Breast epithelium (tissue), 4 donors: ENCODE results near the gene TEKTIP1. TPM values are rescaled to one million over a fixed set of nuclear protein-coding genes. Genes with fewer than 3 reads are reported as not detected.

Experiments
- DNase-seq, 2 donors: peaks; one replicate each; pipeline ENCODE4 v3.0.0-alpha.2; 2019; ENCODE audit warnings: low spot score in 2 of 2
- H3K27ac ChIP-seq, 2 donors: fragments of 200-600 bp; sonication (generic) in 1 of 2; one replicate each; pipeline ENCODE4 v1.5.1; 2016 to 2019; ENCODE audit warnings: mild to moderate bottlenecking in 1 of 2
- H3K27me3 ChIP-seq, 2 donors: fragments of 200-600 bp; sonication (generic) in 1 of 2; one replicate each; pipeline versions ENCODE4 v1.5.1 to v1.6.0; 2017 to 2019; ENCODE audit warnings: control low read depth in 1 of 2, mild to moderate bottlenecking in 1 of 2
- H3K36me3 ChIP-seq: fragments of 200-600 bp; one replicate; pipeline ENCODE4 v1.5.1; 2019
- H3K4me1 ChIP-seq, 2 donors: fragments of 200-600 bp; sonication (generic); one replicate each; pipeline ENCODE4 v1.5.1; 2016 to 2019; ENCODE audit warnings: control low read depth in 1 of 2
- H3K4me3 ChIP-seq, 3 donors: fragments of 200-600 bp; sonication (generic); 1 replicate in 2 of 3; 2 replicates in 1 of 3; pipeline ENCODE4 v1.5.1; 2016 to 2019; ENCODE audit warnings: mild to moderate bottlenecking in 3 of 3, moderate library complexity in 2 of 3
- H3K9me3 ChIP-seq, 2 donors: fragments of 200-600 bp; sonication (generic) in 1 of 2; one replicate each; pipeline ENCODE4 v1.5.1; 2016 to 2019; ENCODE audit warnings: control low read depth in 1 of 2
- POLR2A ChIP-seq: fragments of 450-650 bp; IDR thresholded peaks from one replicate; pipeline ENCODE4 v1.6.1; 2016; ENCODE audit warnings: antibody characterized with exemption, mild to moderate bottlenecking, moderate library complexity
- POLR2AphosphoS5 ChIP-seq, 3 donors: sonication (generic); formaldehyde crosslinking; IDR thresholded peaks; one replicate each; pipeline ENCODE4 v1.6.1; 2017; ENCODE audit warnings: antibody characterized with exemption in 3 of 3
- intact Hi-C: fragments of 100-400 bp; cut with DNase I; formaldehyde crosslinking; loops from one replicate; pipeline ENCODE4 v1.15.1; 2023; ENCODE audit warnings: low total_unique reads
- total RNA-seq, 3 donors: library from RNA; depleted of rRNA; stranded (reverse); fragments of >200 nt; gene quantifications; one replicate each; pipeline ENCODE4 v1.1.0, GENCODE V29; 2016
- TF ChIP-seq, protein P1 (sequence below), 3 donors: fragments of 450-650 bp; IDR thresholded peaks; one replicate each; pipeline ENCODE4 v1.5.1; 2016 to 2017; ENCODE audit warnings: antibody characterized with exemption in 3 of 3, mild to moderate bottlenecking in 3 of 3, moderate library complexity in 3 of 3

TEKTIP1 gene
- total RNA-seq, 3 donors from 2014 or later, result 2.0 TPM; not detected in 2

DNA sequence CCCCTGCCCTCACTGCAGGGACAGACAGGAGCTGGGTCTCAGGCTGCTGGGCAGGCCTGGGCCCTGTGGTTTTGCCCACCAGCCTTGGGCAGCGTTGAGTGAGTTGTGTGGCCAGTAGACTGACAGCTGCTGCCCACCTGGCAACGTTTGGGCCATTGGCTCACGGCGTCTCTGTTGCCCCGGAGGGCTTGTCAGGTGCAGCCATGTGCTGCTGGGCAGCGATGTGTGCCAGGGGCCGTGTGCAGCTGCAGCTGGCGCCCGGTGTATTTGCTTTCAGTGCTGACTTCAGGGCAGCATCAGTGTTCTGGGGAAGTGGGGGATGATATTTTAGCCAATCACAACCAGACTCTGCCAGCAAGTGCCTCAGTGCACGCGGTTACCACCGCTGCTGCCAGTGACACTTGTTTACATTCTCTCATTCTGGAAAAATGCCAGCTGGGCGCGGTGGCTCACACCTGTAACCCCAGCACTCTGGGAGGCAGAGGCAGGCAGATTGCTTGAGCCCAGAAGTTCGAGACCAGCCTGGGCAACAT, 22.2 kb upstream of the TEKTIP1 start:
- no peak overlapping the region for H3K4me3 ChIP-seq
- no peak for DNase-seq
- TF ChIP-seq, protein P1, sequence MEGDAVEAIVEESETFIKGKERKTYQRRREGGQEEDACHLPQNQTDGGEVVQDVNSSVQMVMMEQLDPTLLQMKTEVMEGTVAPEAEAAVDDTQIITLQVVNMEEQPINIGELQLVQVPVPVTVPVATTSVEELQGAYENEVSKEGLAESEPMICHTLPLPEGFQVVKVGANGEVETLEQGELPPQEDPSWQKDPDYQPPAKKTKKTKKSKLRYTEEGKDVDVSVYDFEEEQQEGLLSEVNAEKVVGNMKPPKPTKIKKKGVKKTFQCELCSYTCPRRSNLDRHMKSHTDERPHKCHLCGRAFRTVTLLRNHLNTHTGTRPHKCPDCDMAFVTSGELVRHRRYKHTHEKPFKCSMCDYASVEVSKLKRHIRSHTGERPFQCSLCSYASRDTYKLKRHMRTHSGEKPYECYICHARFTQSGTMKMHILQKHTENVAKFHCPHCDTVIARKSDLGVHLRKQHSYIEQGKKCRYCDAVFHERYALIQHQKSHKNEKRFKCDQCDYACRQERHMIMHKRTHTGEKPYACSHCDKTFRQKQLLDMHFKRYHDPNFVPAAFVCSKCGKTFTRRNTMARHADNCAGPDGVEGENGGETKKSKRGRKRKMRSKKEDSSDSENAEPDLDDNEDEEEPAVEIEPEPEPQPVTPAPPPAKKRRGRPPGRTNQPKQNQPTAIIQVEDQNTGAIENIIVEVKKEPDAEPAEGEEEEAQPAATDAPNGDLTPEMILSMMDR (IDR thresholded peaks at IDR 0.05), result no peak
- TF ChIP-seq POLR2A, result no peak
- TF ChIP-seq POLR2AphosphoS5 (IDR thresholded peaks at IDR 0.05), result no peak
- H3K27ac ChIP-seq, result no peak overlapping the region
- H3K4me1 ChIP-seq, result peaks cover 4 to 7% of the 10 kb centered on the region in 2 donors
- H3K36me3 ChIP-seq, result no peaks in the 10 kb centered on the region
- no peaks in the 10 kb centered on the region for H3K9me3 ChIP-seq
- H3K27me3 ChIP-seq, result no peaks in the 10 kb centered on the region
- intact Hi-C loops, result no loop called here

DNA sequence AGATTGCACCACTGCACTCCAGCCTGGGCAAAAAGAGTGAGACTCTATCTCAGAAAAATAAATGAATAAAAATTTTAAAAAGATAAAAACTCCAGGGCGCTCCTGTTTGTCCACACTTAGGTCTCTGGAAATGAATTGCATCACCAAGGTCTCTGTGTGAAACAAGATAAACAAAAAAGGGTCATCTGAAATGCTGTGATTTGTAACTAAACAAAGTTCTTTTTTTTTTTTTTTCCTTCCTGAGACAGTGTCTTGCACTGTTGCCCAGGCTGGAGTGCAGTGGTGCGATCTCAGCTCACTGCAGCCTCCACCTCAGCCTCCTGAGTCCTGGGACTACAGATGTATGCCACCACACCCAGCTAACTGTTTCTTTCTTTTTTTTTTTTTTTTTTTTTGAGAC, 21.3 kb upstream of the TEKTIP1 start:
- intact Hi-C loops, result no loop called here
- H3K36me3 ChIP-seq, result no peaks in the 10 kb centered on the region
- no peak overlapping the region for H3K27ac ChIP-seq
- no peaks in the 10 kb centered on the region for H3K27me3 ChIP-seq
- peaks cover 4 to 7% of the 10 kb centered on the region in 2 donors for H3K4me1 ChIP-seq
- H3K4me3 ChIP-seq, result no peak overlapping the region
- no peak for DNase-seq
- H3K9me3 ChIP-seq, result no peaks in the 10 kb centered on the region
- no peak for TF ChIP-seq POLR2AphosphoS5 (IDR thresholded peaks at IDR 0.05)
- no peak for TF ChIP-seq POLR2A
- TF ChIP-seq, protein P1 (IDR thresholded peaks at IDR 0.05), result no peak

DNA sequence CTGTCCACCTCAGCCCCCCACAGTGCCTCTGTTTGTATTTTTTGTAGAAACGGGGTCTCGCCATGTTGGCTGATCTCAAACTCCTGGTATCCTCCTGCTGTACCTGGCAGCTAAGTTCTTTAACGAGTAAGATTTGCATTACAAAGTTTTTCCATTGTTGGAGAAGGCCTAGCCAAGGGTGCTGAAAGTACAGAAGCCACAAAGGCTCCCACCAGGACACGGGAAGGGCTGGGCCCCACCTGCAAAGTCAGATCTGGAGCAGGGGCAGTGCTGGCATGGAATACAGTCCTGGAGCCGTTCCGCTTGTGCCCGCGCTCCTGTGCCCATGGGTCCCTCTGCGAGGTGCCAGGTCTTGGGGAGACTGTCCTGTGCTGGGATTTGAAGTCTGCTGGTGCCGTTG, 20.7 kb upstream of the TEKTIP1 start:
- Histone ChIP-seq H3K27ac (no peak overlapping the region), H3K9me3 (no peaks in the 10 kb centered on the region), H3K4me1 (peaks cover 4 to 7% of the 10 kb centered on the region in 2 donors), H3K27me3 (no peaks in the 10 kb centered on the region), H3K36me3 (no peaks in the 10 kb centered on the region), H3K4me3 (no peak overlapping the region)
- intact Hi-C loops, result no loop called here
- DNase-seq, result no peak
- TF ChIP-seq, protein P1 (IDR thresholded peaks at IDR 0.05), result no peak
- no peak for TF ChIP-seq POLR2A

DNA sequence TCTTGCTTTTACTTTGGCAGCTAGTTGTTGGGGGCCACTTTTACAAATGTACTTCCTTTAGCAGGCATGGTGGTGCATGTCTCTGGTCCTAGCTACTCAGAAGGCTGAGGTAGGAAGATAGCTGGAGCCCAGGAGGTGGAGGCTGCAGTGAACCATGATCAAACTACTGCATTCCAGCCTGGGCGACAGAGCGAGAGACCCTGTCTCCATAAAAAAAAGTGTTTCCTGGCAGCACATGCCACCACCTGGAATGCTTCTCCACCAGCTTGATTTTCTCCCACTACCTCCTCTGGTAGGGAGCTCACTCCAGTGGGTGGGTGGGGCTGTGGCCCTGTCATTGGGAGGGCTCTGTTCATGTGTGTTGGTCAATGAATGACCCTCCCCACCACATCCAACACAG, 20.3 kb upstream of the TEKTIP1 start:
- intact Hi-C loops, result no loop called here
- no peak for DNase-seq
- H3K36me3 ChIP-seq, result no peaks in the 10 kb centered on the region
- no peak overlapping the region for H3K4me3 ChIP-seq
- TF ChIP-seq POLR2AphosphoS5 (IDR thresholded peaks at IDR 0.05), result no peak
- TF ChIP-seq, protein P1 (IDR thresholded peaks at IDR 0.05), result no peak
- no peak for TF ChIP-seq POLR2A
- H3K27ac ChIP-seq, result no peak overlapping the region
- peaks cover 4 to 7% of the 10 kb centered on the region in 2 donors for H3K4me1 ChIP-seq
- H3K27me3 ChIP-seq, result no peaks in the 10 kb centered on the region
- no peaks in the 10 kb centered on the region for H3K9me3 ChIP-seq

DNA sequence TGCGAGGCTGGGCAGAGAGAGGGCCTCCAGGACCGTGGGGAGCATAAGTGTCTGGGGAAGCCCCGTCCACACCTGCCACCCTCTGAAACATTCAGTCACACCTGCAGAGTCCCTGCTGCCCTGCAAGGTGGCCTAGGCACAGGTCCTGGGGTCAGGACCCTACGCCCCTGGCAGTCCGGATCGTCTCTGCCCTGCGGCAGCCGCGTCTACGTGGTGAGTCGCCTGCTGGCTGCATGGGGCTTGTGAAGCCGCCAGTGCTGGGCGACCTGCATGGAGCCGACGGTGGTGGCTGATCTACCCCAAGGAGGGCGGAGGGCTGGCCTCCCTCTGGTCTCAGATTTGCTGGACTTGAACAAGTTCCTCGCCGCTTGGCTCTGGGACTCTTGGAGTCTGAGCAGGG, 19.8 kb upstream of the TEKTIP1 start:
- H3K36me3 ChIP-seq, result no peaks in the 10 kb centered on the region
- intact Hi-C loops, result no loop called here
- H3K27me3 ChIP-seq, result no peaks in the 10 kb centered on the region
- TF ChIP-seq POLR2A (no peak), POLR2AphosphoS5 (IDR thresholded peaks at IDR 0.05) (no peak)
- TF ChIP-seq, protein P1 (IDR thresholded peaks at IDR 0.05), result no peak
- H3K9me3 ChIP-seq, result no peaks in the 10 kb centered on the region
- no peak overlapping the region for H3K4me3 ChIP-seq
- peaks cover 4 to 7% of the 10 kb centered on the region in 2 donors for H3K4me1 ChIP-seq
- DNase-seq, result no peak
- no peak overlapping the region for H3K27ac ChIP-seq
